Adrenal gland (tissue), 5 donors: Measurements from ENCODE around the gene AGAP5.
"Not testable (repeated sequence)": the region's sequence is repeated elsewhere in the genome, so short reads cannot be mapped to it uniquely, and the experiment has no call there.

ENCODE experiments used
- CTCF ChIP-seq, 6 experiments: fragments of 450-650 bp in 4 of 6; fragments of 200-600 bp in 2 of 6; sonication (generic) in 1 of 6; IDR thresholded peaks; 1 replicate in 5 of 6; 2 replicates in 1 of 6; pipeline versions ENCODE4 v1.5.1 to v1.8.0; 2016 to 2021; ENCODE audit warnings: antibody characterized with exemption in 6 of 6, mild to moderate bottlenecking in 2 of 6, moderate library complexity in 1 of 6
- POLR2A ChIP-seq, 2 donors: fragments of 450-650 bp; IDR thresholded peaks; one replicate each; pipeline ENCODE4 v1.6.1; 2017; ENCODE audit warnings: antibody characterized with exemption in 2 of 2, mild to moderate bottlenecking in 2 of 2, moderate library complexity in 1 of 2
- donor health status: DM: no; HTN: no; CAD: no.

DNA sequence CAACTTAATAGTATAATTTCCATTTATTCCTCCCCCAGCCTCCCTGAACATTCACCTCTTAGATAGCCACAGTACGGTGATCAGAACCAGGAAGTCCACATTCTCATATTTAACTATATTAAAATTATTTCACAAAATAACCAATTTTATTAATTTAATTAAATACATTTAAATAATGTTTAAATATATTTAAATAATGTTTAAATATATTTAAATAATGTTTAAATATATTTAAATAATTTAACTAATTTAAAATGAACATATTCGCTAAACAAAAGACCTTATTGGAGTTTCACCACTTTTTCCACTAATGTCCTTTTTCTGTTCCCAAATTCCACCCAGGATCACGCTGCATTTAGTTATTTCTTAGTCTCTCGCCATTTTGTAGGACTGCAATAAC is 29.5 kb downstream of the AGAP5 start:
- TF ChIP-seq CTCF, POLR2A (IDR thresholded peaks at IDR 0.05): not testable (repeated sequence)
